HPDE6-E6E7 (cell line): ENCODE data around the gene AOPEP.

Experiments
- DNase-seq: peaks from one replicate; pipeline ENCODE4 v3.0.0; 2011; ENCODE audit warnings: missing footprints; ENCODE audit errors: extremely low spot score

The AOPEP gene

DNA sequence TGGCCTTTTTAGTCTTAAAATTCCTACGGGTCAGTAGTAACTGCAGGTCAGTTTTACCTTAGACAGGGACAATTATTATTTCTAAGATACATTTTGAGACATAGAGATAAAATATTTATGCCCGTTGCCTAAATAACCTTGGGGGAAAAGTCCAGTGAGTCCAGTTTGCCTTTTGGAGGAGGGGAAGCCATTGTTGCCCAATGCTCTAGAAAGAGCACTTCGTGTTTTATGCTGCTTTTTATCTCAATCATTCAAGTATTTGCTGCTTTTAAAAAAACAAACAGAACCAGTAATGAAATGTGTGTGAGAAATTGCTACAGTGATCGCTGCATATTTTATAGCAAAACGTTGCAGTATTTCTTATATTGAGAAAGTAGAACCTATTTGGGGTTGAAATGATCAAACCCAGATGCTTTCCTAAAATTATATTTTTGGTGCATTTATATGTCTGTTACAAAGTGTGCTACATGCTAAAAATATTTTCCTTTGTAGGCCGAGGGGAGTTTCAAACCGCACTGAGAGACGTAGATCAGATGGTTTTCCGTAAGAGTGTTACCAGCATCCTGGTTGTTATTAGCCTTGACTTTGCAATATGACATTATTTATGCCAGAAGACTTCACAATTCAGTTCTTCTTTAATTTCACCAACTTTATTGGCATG, 266.8 kb downstream of the AOPEP start:
- no peak for DNase-seq

DNA sequence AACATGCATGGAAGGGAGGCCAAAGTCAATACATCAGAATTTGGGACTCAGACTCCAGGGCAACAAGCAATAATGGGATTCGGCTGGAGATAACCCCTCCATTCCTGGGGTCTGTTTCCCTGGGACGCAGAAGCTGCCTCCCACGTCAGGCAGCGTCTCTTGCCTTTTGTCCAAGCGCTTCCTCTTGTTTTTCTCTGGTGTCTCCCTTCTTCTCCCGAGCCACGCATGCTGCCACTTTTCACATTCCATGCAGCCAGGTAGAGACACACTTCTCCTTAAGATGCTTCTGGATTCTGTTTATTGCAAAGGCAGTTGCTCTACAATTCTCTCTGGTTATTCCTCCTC, 267.3 kb downstream of the AOPEP start:
- DNase-seq: no peak

DNA sequence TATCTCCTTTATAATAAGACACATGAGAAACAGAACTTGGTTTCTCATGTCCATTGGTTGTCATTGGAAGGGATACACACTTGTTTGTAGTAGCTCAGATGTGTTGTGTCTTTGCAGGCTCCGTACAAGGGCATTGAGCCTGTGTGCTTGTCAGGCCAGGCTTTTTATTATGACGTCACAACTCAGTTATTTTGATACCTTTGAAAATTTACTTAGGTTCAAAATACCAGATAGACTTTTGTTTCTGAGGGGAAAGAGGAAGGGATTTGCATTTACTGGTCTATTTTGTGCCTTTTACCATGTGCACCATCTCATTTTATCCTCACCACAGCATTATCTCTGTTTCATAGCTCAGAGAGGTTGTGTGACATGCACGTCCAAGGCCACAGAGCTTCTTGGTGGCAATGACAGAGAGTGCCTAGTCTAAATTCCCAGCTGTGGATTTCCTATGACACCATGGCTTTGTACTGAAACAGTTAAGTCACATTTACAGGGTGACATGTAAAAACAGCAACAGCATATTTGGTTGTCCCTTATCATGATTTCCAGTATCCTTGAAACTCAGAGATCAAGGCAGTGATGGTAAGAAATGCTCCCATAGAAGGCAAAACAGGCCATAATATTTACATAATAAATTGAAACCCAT, 268.7 kb downstream of the AOPEP start:
- DNase-seq: no peak

DNA sequence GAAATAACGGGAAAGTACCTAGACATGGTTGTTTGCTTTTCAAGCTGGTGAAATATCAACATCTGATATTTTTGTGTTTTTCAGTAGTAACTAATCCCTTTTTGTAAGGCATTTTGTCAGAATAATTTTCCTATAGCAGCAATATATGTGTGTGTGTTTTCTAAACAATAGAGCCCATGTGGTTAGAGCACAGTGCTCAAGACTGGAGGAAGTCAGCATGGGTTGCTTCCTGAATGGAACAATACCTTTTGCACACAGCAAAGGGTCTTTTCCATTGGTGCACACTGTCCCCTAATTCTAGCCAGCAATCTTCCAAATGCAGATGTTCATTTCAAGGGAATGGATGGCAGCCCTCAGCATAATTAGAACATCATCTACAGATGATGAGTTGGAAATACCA, 270.1 kb downstream of the AOPEP start:
- DNase-seq: no peak

DNA sequence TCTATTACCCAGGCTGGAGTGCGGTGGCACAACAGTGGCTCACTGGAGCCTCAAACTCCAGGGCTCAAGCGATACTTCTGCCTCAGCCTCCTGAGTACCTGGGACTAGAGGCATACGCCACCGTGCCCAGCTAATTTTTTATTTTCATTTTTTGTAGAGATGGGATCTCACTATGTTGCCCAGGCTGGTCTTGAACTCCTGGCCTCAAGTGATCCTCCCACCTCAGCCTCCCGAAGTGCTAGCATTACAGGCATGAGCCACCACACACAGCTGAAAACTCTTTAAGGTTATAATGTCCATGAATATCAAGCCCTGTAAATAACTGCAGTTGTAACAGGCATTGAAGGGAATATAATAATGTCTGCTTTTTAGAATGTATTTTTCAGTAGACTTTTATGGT, 271.2 kb downstream of the AOPEP start:
- no peak for DNase-seq

DNA sequence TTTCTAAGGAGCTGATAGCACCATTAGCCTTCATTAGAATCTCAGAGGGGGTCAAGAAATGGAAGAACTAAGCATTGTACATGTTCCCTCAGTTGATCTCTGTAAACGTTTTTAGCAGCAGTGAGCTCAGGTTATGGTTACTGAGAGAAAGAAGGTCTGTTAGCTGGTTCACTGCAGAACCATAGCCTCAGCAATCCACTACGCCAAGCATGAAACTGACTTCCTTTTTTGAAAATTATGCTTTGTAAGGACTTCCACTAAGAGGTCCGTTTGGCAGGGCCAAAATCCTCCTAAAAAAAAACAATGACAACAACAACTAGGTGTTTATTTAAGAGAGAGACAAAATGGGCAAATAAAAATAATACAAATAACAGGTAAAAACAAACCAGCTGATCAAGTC, 273.3 kb downstream of the AOPEP start:
- DNase-seq: no peak

DNA sequence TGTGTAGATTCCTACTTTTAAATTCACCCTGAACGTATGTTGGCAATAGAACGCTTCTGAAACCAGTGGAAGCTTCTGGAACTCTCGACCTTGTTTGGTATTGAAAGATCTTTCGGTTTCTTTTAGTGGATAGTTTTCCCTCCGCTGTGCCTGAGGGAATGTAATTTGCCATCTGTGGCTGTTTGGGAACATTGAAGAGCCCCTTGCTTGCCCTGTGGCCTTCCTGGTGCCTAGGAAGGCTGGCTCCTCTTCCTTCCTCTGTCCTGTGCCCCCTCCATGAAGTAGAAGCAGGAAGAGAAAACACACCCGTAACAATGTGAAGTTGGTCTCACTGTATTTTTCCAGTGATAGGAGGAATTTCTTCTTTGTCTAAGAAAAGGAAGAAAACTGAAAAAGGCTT, 274.3 kb downstream of the AOPEP start:
- no peak for DNase-seq

- DNase-seq: no peak
Measured at GRCh38 chr9:95001720-95002119, 275.2 kb downstream of the AOPEP start.

DNA sequence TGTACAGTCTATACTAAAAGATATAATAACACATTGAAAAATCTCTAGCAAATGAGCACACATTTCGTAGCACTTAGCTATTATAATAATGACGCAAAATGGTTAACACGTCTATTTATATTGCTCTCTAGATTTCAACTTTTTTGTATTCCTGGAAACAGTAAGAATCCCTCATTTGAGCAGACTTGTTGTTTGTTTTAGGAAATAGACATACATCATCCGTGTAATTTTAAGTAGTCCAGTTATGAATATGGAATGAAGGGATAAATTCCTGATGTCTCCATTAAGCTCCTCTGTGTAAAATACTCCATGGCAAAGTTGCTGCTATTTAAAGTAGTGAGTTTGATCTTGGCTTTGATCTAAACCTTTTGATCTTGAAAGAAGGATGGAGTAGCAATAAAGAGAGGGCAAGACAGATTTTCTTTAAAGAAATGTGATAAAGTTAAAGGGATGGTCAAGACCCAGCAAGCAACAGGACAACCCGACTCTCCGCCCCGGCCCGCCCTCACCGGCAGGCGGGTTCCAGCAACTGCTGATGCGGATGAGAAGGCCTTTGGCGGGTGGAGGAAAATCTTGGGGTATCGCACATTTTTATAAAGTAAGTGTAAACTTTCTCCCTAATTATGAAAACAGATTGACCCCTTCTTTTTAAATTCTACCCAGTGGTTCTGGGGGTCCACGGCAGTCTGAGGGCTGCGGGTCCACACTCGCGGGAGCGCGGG, 277.4 kb downstream of the AOPEP start:
- no peak for DNase-seq

GRCh38 chr9:95004411-95005277, 278.1 kb downstream of the AOPEP start:
- DNase-seq: no peak

DNA sequence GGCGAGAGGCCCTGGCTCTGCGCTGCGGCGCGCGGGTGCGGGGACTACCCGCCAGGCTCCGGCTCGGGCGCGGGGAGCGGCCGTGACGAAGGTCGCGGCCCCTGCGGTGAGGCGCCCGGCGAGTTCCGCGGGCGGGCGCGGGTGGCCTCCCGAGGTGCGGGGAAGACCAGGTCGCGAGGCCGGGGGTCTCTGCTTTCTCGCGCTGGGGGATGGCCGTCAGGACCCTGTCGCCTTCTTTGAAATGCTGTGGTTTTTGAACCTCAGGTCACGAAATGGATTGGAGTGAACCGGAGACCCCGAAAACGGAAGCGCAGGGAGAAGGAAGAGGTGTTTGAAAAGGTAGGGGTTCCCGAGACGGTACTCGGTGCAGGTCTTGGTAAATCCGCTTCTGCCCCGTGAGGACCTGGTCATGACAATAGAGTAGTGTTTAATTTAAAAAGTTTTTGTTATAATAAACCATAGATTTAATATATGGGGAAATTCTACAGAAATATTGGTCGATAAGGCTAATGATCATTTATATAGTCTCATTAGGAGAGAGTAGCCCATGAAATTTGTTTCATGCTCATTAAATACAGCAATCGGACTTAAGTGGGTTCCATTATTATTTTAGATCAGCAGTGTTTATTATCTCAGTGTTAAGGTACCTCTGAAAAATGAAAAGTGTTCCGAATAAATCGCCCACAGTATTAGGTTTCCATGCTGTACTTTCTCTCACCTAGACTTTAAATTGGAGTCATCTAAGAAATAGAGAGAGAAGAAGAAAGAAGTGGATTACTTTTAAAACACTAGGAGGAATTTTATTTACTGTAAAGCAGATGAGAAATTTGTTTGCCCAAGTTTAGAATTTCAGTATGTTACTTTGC, 279.0 kb downstream of the AOPEP start:
- DNase-seq: no peak

DNA sequence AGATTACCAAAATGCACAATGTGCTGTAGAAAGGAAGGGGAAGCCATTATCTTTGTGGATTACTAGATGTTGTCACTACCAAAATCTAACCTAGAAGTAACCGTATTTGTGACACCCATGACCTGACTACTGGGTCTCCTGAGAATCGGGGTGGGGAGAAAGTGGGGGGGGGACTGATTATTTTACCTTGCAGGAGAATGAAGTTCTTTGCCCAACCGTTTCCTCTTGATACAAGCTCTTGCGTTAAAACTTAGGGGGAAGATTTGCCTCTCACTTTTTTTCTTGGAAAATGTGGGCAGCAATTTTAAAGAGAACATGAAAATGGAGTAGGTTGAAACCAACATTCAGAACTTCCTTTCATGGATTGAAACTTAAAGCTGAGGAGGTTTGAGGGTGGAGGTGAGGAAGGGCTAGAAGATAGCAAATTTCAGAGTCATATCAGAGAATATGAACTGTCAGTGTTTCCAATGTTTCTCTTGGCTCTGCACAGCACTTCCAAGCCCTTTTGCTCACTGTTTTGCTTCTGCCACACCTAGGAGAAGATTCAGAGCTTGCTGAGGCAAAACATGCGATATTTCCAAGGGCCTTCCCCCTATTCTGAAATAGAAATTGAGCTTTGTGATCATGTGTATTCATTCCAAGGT, 280.8 kb downstream of the AOPEP start:
- no peak for DNase-seq

DNA sequence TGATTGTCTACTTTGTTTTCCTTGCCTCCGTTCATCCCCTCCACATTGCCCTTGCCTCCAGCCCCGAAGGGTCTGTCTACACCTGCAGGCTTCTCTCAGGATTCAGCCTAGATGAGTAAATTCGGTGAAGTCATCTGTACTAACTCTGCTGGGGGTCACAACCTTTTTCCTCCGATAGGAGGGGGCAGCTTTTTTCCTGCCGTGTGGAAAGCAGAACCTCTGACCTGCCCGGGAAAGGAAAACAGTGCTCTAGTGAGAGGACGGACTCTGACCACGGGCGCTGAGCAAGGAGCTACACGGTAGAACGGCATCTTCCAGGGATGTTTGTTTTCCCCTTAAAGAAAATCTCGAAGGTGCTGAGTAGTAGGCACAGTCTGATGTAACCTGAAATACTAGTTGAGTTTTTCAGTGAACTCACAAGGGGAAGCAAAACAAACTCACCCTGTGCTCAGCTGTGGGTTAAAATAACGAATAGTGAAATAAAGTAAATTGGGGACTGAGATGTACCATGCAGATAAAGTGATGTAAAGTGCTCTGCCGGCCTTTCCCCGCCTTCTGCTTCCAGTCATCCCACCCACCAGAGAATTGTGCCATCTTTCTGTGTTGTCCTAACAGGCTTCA, 281.8 kb downstream of the AOPEP start:
- DNase-seq: no peak

- no peak for DNase-seq
Measured at GRCh38 chr9:95009459-95009858, 283.0 kb downstream of the AOPEP start.

DNA sequence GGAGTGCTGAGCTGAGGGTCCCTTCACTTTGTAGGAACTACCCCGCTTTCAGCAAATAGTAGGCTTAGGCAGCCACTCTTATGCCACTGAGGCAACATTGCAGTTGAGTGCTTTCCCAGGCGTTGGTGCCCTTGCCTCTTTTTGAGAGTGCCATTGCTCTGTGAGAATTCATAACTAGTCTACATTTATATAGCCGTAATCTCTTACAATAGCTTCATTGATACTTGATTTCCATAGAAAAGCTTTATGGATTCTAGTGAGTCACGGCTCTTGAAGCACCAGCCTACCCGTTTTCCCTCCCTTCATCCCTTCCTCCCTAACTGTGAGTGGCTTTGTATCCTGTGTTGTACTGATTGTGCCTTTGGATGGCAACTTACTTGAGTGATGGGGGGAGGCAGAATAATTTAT, 283.9 kb downstream of the AOPEP start:
- DNase-seq: no peak

DNA sequence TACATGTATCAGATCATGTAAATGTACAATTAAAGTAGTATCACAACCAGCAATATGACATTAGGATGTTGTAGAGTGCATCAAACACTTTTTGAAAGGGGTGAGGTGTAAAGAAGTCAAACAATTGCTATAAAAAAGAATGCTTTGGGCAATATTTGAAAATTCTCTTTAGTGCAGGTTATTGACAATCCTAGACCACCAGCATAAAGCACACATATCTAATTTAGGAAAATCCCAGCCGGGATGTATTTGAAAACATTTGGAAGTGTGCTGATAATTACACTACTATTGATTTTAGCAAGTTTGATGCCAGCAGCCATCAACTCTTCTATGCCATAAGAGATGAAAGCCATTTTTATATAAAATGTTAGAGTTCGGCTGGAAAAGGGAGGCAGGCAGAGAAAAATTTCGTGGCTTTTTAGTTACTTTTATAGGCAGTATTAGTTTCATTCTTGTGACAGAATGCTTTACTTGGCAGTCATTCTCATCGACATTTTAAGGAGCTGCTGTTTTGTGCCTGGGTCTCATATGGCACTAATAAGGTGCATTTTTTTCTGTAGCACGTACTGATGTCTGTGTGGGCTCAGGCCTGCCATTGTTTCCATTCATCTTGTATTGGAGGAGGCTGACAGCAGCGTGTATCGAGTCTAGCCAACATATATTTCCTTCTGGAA, 285.7 kb downstream of the AOPEP start:
- no peak for DNase-seq

DNA sequence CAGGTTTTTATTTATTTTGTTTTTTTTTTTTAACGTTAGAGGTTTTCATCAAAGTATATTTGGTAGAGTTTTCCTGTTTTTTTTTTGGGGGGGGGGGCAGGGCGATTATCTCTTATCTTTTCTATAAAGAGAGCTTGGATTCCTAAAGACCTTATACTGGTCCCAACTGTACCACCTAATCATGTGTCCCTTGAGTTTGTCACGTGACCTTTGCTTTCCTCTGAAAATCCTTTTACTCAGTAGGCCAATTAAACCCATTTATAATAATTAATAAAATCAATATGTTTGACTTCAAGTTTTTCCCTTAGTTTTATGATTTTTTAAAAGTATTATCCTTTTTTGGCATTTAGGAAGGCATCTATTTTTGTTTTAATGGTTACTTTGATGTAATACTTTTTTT, 286.4 kb downstream of the AOPEP start:
- DNase-seq: no peak

DNA sequence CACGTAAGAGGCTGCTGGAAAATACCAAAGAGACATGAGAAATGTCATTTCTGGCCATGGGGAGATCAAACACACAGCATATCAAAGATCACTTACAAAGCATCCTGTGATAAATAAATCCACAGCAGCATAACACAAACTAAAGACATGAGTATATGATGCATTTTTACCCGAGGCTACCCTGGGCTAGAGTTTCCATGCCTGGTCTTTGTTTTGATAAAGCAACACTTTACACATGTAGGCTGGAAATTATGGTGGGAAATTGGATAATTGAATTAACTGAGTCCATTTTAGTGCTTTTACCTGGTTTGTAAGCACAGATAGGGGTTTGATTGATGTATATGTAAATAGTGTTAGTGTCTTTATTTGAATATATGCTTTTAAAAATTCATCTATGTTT, 288.4 kb downstream of the AOPEP start:
- no peak for DNase-seq

- no peak for DNase-seq
Measured at GRCh38 chr9:95015569-95015968, 289.1 kb downstream of the AOPEP start.

DNA sequence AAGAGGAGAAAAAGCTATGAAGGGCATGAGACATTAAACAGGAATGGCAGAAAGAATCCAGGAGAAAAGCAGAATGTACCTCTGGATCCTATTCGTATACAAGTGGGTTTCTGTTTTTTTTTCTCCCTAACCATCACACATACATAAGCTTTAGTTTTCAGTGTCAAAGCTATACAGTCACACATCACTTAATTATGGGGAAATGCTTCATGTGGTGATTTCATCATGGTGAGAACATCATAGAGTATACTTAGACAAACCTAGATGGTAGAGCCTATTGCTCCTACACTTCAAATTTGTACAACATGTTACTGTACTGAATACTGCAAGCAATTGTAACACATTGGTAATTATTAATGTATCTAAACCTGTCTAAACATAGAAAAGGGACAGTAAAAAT, 290.6 kb downstream of the AOPEP start:
- DNase-seq: no peak
